ENCODE results near the gene RBM5. TPM values are rescaled to one million over a fixed set of nuclear protein-coding genes. Genes with fewer than 3 reads are reported as not detected.
A peak's percentile ranks its signal among the peaks of the same experiment; 100 is the strongest.

RBM5 gene
- total RNA-seq, 1 experiment from 2014 or later = 128 TPM

DNA sequence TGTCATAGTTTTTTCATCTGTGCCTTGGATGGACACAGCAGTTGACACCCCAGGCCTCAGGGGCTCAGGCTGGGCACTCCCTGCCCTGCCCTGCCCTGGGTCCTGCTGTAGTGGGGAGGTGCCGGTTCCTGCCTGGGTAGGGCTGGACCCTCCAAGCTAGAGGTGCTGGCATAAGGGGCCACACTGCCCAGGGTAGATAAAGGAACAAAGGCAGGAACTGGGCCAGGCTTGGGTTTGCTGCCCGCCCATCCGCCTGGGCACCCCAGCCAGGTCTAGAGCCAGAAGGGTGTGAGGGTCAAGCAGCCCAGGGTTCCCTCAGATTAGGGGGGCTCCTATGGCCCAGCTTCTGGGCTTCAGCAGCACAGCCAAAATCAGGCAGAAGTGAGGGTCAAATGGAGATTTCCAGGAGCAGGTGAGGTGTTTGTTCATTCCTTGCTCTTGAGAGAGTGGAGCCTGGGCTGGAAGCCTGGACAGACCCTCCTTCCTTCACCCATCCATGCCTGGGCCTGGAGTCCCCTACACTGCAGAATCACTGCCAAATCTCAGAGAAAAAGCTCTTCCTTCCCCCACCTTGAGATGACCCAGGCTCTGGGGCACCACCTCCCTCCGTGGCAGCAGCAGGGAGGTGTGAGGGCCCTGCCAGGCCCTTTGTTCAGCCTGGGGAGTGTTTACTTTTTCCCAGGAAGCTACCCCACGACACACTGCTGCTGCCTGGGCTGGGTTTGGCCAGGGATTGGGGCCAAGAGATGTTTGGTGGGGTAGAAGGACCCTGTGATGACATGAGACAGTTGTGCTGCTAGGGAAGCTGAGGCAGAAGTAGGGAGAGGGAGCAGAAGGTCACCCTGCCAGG is 73.5 kb downstream of the RBM5 start:
- H3K4me1 ChIP-seq (ENCODE audit: insufficient read depth, low read length) = peaks cover 87% of the 10 kb centered on the region
- H3K79me2 ChIP-seq (ENCODE audit: low read length) = peaks cover 35% of the 10 kb centered on the region
- ATAC-seq = no peak

DNA sequence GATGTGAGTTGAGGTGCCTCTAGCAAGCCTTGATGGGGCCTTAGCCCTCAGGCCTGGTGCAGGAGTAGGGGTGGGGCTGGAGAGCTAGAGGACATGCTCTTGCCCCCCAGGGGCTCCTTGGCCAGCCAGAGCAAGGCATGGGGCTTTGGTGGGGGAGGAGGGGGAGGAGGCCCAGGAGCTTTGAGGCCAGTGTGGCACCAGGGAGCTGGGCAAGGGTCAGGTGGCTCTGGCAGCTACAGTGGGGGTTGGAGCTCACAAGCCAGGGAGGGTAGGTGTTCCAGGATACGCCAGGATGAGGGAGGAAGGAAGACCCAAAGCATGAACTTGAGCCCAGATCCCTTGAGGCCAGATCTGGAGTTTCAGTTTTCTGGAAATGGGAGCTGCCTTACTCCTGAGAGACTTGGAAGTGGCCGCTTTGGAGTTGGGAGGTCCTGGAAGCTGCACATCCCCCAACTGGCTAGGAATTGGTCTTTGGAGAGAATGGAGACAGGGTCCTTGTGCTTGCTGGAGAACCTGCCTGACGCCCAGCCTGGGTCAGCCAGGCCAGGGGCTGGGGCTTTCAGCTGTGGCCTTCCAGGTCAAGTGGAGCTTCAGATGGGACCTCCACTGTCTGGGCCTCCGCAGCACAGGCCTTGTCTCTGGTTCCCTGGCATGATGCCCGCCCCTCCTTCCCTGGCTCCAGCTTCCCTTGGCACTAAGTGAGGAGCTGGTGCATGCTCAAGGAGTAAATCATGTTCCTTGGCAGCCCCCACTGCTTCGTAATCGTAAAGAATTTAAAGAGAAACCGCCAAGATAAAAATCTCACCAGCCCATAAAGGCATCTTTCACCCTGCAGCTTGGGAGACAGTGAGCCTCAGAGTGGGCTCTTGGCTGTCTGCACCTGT is 75.1 kb downstream of the RBM5 start:
- peak; percentile 98 for DNase-seq
- CTCF ChIA-PET = interaction anchor here (1.2 kb wide), 1 partner anchor 28 kb away, joined by 3 read pairs; the partner anchor contains the start of gene GNAT1
- H3K4me2 ChIP-seq (ENCODE audit: low read length) = peak overlapping the region; percentile 66

More for the DNA sequence above, 73.5 kb downstream of the RBM5 start:
- Histone ChIP-seq H4K20me1 (ENCODE audit: low read length) (no peaks in the 10 kb centered on the region), H3K9me3 (ENCODE audit: low read length) (no peaks in the 10 kb centered on the region), H3K4me3 (ENCODE audit: low read length) (no peak overlapping the region), H3K4me2 (ENCODE audit: low read length) (peak overlapping the region; percentile 58), H3K36me3 (ENCODE audit: low read depth, low read length) (no peaks in the 10 kb centered on the region), H3K27me3 (ENCODE audit: low read length) (no peaks in the 10 kb centered on the region), H3K9ac (ENCODE audit: low read length) (peak overlapping the region; percentile 13; the same call in 1 of the 2 replicates), H3K27ac (ENCODE audit: low read length) (peak overlapping the region; percentile 99), H3F3A (ENCODE audit: low read length, unreplicated experiment) (no peaks in the 10 kb centered on the region), H3K9me2 (replicated peaks; ENCODE audit: low read length) (no peaks in the 10 kb centered on the region), H2AFZ (ENCODE audit: low read length) (no peak overlapping the region)
- DNase-seq = no peak
- BruUV-seq (replicated peaks) = no TSS peak
- intact Hi-C loops (cut with micrococcal nuclease) = no loop called here
- POLR2A ChIA-PET (ENCODE audit: unreplicated experiment) = no interaction called here
- CTCF ChIA-PET = no interaction called here
- TF ChIP-seq EZH2phosphoT487 (IDR thresholded peaks at IDR 0.05; ENCODE audit: borderline replicate concordance, low read length) = no peak
- no peak for TF ChIP-seq EZH2 (IDR thresholded peaks at IDR 0.05; ENCODE audit: low read length, unreplicated experiment)
- TF ChIP-seq, protein P1, sequence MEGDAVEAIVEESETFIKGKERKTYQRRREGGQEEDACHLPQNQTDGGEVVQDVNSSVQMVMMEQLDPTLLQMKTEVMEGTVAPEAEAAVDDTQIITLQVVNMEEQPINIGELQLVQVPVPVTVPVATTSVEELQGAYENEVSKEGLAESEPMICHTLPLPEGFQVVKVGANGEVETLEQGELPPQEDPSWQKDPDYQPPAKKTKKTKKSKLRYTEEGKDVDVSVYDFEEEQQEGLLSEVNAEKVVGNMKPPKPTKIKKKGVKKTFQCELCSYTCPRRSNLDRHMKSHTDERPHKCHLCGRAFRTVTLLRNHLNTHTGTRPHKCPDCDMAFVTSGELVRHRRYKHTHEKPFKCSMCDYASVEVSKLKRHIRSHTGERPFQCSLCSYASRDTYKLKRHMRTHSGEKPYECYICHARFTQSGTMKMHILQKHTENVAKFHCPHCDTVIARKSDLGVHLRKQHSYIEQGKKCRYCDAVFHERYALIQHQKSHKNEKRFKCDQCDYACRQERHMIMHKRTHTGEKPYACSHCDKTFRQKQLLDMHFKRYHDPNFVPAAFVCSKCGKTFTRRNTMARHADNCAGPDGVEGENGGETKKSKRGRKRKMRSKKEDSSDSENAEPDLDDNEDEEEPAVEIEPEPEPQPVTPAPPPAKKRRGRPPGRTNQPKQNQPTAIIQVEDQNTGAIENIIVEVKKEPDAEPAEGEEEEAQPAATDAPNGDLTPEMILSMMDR (conservative IDR thresholded peaks at IDR 0.05; ENCODE audit: low read depth, low read length) = no peak

DNA sequence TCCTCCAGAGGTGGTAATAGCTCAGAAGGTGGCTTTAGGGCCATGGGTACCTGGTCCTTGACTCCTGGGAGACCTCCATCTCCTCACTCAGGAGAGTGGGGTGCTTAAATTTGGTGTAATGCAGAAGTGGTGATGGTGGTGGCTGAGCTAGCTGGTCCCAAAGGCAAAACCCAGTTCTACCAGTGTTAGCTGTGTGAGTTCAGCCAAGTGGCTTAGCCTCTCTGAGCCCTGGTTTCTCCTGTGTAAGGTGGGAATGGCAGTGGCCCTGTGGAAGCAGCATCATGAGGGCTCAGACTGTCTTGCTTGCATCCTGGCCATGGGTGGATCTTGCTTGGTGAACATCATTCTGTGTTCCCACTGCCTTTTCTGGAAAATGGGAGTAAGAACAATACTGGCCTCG is 75.8 kb downstream of the RBM5 start:
- Histone ChIP-seq H3K9me3 (ENCODE audit: low read length) (no peaks in the 10 kb centered on the region), H2AFZ (ENCODE audit: low read length) (no peak overlapping the region), H3K9ac (ENCODE audit: low read length) (peak overlapping the region; percentile 87), H4K20me1 (ENCODE audit: low read length) (no peaks in the 10 kb centered on the region), H3K4me3 (ENCODE audit: low read length) (peak overlapping the region; percentile 16; the same call in 1 of the 2 replicates), H3K36me3 (ENCODE audit: low read depth, low read length) (no peaks in the 10 kb centered on the region), H3K9me2 (replicated peaks; ENCODE audit: low read length) (no peaks in the 10 kb centered on the region), H3K79me2 (ENCODE audit: low read length) (peaks cover 38% of the 10 kb centered on the region), H3F3A (ENCODE audit: low read length, unreplicated experiment) (no peaks in the 10 kb centered on the region), H3K4me2 (ENCODE audit: low read length) (peak overlapping the region; percentile 66), H3K27me3 (ENCODE audit: low read length) (no peaks in the 10 kb centered on the region), H3K4me1 (ENCODE audit: insufficient read depth, low read length) (peaks cover 80% of the 10 kb centered on the region), H3K27ac (ENCODE audit: low read length) (peak overlapping the region; percentile 99)
- ChIA-PET CTCF (interaction anchor here (1.2 kb wide), 1 partner anchor 27 kb away, joined by 3 read pairs; the partner anchor contains the start of gene GNAT1), POLR2A (ENCODE audit: unreplicated experiment) (no interaction called here)
- no peak for DNase-seq
- no peak for TF ChIP-seq EZH2 (IDR thresholded peaks at IDR 0.05; ENCODE audit: low read length, unreplicated experiment)
- no peak for ATAC-seq
- intact Hi-C loops (cut with micrococcal nuclease) = no loop called here
- BruUV-seq (replicated peaks) = TSS peak; percentile 13

More for the DNA sequence above, 75.1 kb downstream of the RBM5 start:
- peak; percentile 52 for ATAC-seq
- no peak overlapping the region for H2AFZ ChIP-seq (ENCODE audit: low read length)
- no peaks in the 10 kb centered on the region for H3K9me3 ChIP-seq (ENCODE audit: low read length)
- no peaks in the 10 kb centered on the region for H3F3A ChIP-seq (ENCODE audit: low read length, unreplicated experiment)
- TSS peak; percentile 34 for BruUV-seq (replicated peaks)
- peak overlapping the region; percentile 99 for H3K27ac ChIP-seq (ENCODE audit: low read length)
- peak overlapping the region; percentile 87 for H3K9ac ChIP-seq (ENCODE audit: low read length)
- H4K20me1 ChIP-seq (ENCODE audit: low read length) = no peaks in the 10 kb centered on the region
- peak overlapping the region; percentile 16; the same call in 1 of the 2 replicates for H3K4me3 ChIP-seq (ENCODE audit: low read length)
- intact Hi-C loops (cut with micrococcal nuclease) = no loop called here
- H3K36me3 ChIP-seq (ENCODE audit: low read depth, low read length) = no peaks in the 10 kb centered on the region
- TF ChIP-seq EZH2phosphoT487 (IDR thresholded peaks at IDR 0.05; ENCODE audit: borderline replicate concordance, low read length) = no peak
- peaks cover 82% of the 10 kb centered on the region for H3K4me1 ChIP-seq (ENCODE audit: insufficient read depth, low read length)
- no peaks in the 10 kb centered on the region for H3K9me2 ChIP-seq (replicated peaks; ENCODE audit: low read length)
- H3K79me2 ChIP-seq (ENCODE audit: low read length) = peaks cover 32% of the 10 kb centered on the region
- POLR2A ChIA-PET (ENCODE audit: unreplicated experiment) = interaction anchor here (0.6 kb wide), 3 partner anchors 17 to 190 kb away, joined by 3 to 9 read pairs (median 3); partner anchors contain the start of gene GNAI2
- H3K27me3 ChIP-seq (ENCODE audit: low read length) = no peaks in the 10 kb centered on the region

Data from PC-3 (cell line).